SU-DHL-6 (cell line): ENCODE data around the gene ABCG8.

Experiments used
- H2AFZ ChIP-seq: fragments of 200-600 bp; sonication (generic); 2 replicates; pipeline ENCODE4 v1.6.1; 2014; ENCODE audit warnings: low read depth, mild to moderate bottlenecking, moderate library complexity, mixed read lengths, antibody characterized with exemption, low read length; ENCODE audit not compliant: severe bottlenecking
- H3F3A ChIP-seq: fragments of 200-600 bp; shearing (Covaris generic); 2 replicates; pipeline ENCODE4 v1.6.0; 2016; ENCODE audit warnings: antibody characterized with exemption, mild to moderate bottlenecking; ENCODE audit not compliant: insufficient read depth
- H3K27ac ChIP-seq: fragments of 200-600 bp; sonication (generic); 2 replicates; pipeline ENCODE4 v1.5.1; 2016; ENCODE audit warnings: low read depth, mild to moderate bottlenecking, low read length, moderate library complexity, mixed read lengths
- H3K27me3 ChIP-seq: fragments of 200-600 bp; sonication (generic), shearing (Covaris generic); 2 replicates; pipeline ENCODE4 v1.6.0; 2014; ENCODE audit warnings: mild to moderate bottlenecking, low read length
- H3K36me3 ChIP-seq: fragments of 200-600 bp; sonication (generic); 2 replicates; pipeline ENCODE4 v1.6.1; 2014; ENCODE audit warnings: mild to moderate bottlenecking, low read length, mixed read lengths
- H3K4me2 ChIP-seq: fragments of 300-600, 200-600 bp; shearing (Covaris generic), sonication (generic); 2 replicates; pipeline ENCODE4 v1.6.0; 2014; ENCODE audit warnings: low read length, low read depth, mild to moderate bottlenecking; ENCODE audit not compliant: poor library complexity, severe bottlenecking
- H3K4me3 ChIP-seq: fragments of 200-600 bp; sonication (generic); 2 replicates; pipeline ENCODE4 v1.5.1; 2014; ENCODE audit warnings: antibody characterized with exemption, low read length, mild to moderate bottlenecking, mixed read lengths; ENCODE audit not compliant: insufficient read depth, poor library complexity, severe bottlenecking
- H3K79me2 ChIP-seq: fragments of 200-600 bp; sonication (generic); 2 replicates; pipeline ENCODE4 v1.6.1; 2014; ENCODE audit warnings: mild to moderate bottlenecking, low read length, moderate library complexity; ENCODE audit not compliant: insufficient read depth
- H3K9ac ChIP-seq: fragments of 200-600 bp; sonication (generic); 2 replicates; pipeline ENCODE4 v1.7.0; 2014; ENCODE audit warnings: mild to moderate bottlenecking, low read length
- H3K9me2 ChIP-seq: fragments of 200-600 bp; sonication (generic); replicated peaks from 2 replicates; pipeline ENCODE4 v1.6.1; 2014; ENCODE audit warnings: low read length; ENCODE audit not compliant: insufficient read depth
- H3K9me3 ChIP-seq: fragments of 200-600 bp; sonication (generic); 2 replicates; pipeline ENCODE4 v1.6.1; 2014; ENCODE audit warnings: low read length, mixed read lengths; ENCODE audit not compliant: insufficient read depth
- H4K20me1 ChIP-seq: fragments of 200-600 bp; sonication (generic); 2 replicates; pipeline ENCODE4 v1.6.1; 2014; ENCODE audit warnings: low read depth, mild to moderate bottlenecking, antibody characterized with exemption, low read length, moderate library complexity, mixed read lengths
- EZH2phosphoT487 ChIP-seq: fragments of 200-600 bp; sonication (generic), shearing (Covaris generic); conservative IDR thresholded peaks from 2 replicates; pipeline ENCODE4 v1.6.1; 2018; ENCODE audit warnings: mild to moderate bottlenecking, antibody characterized with exemption, low read length, moderate library complexity, mixed read lengths
- TF ChIP-seq, protein P1 (sequence below): fragments of 200-600 bp; sonication (generic); IDR thresholded peaks from one replicate; pipeline ENCODE4 v1.5.1; 2017; ENCODE audit warnings: antibody characterized with exemption, mild to moderate bottlenecking, low read length, moderate library complexity; ENCODE audit not compliant: insufficient read depth, poor library complexity, severe bottlenecking

ABCG8 gene

DNA sequence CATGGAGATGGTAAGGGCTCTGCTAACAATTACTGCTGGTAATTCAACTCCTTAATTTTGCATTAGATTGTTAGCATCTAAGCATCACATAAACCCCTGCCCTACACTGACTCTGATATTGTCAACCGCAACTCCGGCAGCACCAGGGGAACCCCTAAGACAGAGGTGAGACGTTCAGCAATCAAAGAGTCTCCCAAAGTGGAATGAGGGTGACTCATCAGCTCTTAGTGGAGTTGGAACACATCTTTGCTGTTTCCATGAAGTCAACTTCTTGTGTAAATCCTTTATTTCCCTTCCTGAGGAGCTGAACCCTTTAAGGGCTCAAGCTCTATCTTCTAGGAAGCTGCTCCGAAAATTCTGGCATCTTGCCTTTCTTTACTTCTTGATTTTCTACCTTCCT, 52.1 kb downstream of the ABCG8 start:
- Histone ChIP-seq H2AFZ (no peak overlapping the region), H3K9ac (no peak overlapping the region), H3K4me2 (no peak overlapping the region), H3K27ac (no peak overlapping the region), H3F3A (no peaks in the 10 kb centered on the region), H3K79me2 (no peaks in the 10 kb centered on the region), H3K4me3 (no peak overlapping the region), H4K20me1 (no peaks in the 10 kb centered on the region), H3K9me2 (no peaks in the 10 kb centered on the region), H3K36me3 (peaks cover 20% of the 10 kb centered on the region; the same call in 1 of the 2 replicates), H3K27me3 (no peaks in the 10 kb centered on the region), H3K9me3 (no peaks in the 10 kb centered on the region)
- TF ChIP-seq, protein P1, sequence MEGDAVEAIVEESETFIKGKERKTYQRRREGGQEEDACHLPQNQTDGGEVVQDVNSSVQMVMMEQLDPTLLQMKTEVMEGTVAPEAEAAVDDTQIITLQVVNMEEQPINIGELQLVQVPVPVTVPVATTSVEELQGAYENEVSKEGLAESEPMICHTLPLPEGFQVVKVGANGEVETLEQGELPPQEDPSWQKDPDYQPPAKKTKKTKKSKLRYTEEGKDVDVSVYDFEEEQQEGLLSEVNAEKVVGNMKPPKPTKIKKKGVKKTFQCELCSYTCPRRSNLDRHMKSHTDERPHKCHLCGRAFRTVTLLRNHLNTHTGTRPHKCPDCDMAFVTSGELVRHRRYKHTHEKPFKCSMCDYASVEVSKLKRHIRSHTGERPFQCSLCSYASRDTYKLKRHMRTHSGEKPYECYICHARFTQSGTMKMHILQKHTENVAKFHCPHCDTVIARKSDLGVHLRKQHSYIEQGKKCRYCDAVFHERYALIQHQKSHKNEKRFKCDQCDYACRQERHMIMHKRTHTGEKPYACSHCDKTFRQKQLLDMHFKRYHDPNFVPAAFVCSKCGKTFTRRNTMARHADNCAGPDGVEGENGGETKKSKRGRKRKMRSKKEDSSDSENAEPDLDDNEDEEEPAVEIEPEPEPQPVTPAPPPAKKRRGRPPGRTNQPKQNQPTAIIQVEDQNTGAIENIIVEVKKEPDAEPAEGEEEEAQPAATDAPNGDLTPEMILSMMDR, result no peak
- no peak for TF ChIP-seq EZH2phosphoT487

DNA sequence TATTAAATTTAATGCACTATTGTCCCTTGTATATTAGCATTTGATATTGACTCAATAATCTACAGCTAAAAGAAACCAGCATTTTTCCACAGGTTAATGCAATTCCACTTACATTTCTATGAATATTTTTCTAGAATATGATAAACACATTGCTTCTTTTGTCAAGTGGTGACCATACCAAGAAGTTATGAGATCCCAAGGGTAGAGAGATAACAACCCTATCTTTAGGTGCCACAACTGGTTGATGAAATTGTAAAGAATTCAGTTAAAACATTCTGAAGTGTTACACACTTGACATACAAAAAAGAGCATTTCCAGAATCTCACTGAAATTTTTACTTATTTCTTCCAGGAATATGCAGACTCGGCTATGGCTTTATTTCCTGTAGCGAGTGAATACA, 56.0 kb downstream of the ABCG8 start:
- Histone ChIP-seq H3F3A (no peaks in the 10 kb centered on the region; the same call in 1 of the 2 replicates), H3K4me3 (no peak overlapping the region), H3K9me3 (no peaks in the 10 kb centered on the region), H3K27ac (no peak overlapping the region), H4K20me1 (no peaks in the 10 kb centered on the region), H2AFZ (no peak overlapping the region), H3K27me3 (no peaks in the 10 kb centered on the region), H3K9ac (no peak overlapping the region), H3K36me3 (peaks cover 22% of the 10 kb centered on the region; the same call in 1 of the 2 replicates), H3K4me2 (no peak overlapping the region), H3K79me2 (no peaks in the 10 kb centered on the region), H3K9me2 (no peaks in the 10 kb centered on the region)
- TF ChIP-seq, protein P1, result no peak
- no peak for TF ChIP-seq EZH2phosphoT487

DNA sequence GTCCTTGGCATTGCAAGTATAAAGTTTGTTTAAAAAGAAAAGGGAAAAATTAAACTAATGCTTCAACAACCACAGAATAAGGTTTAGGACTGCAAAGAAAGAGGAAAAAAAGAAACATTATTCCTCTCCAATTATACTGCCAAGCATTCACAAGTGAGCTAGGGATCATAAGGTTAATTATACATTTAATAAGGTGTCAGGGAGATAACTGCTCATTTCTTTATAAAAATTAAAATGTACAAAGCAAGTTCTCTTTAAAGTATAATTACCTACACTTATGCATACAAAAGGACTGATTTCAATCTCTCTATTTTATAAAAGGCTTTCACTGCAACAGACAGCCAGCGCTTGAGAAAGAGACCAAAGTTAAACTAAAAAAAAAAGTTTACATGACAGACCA, 58.1 kb downstream of the ABCG8 start:
- H3K36me3 ChIP-seq, result peaks cover 35% of the 10 kb centered on the region; the same call in 1 of the 2 replicates
- no peaks in the 10 kb centered on the region for H3K27me3 ChIP-seq
- H3K9ac ChIP-seq, result no peak overlapping the region
- H4K20me1 ChIP-seq, result no peaks in the 10 kb centered on the region
- TF ChIP-seq, protein P1, result no peak
- no peak for TF ChIP-seq EZH2phosphoT487
- H3K9me3 ChIP-seq, result no peaks in the 10 kb centered on the region
- no peak overlapping the region for H2AFZ ChIP-seq
- H3K9me2 ChIP-seq, result no peaks in the 10 kb centered on the region
- no peak overlapping the region for H3K4me3 ChIP-seq
- no peaks in the 10 kb centered on the region; the same call in 1 of the 2 replicates for H3F3A ChIP-seq
- no peak overlapping the region for H3K27ac ChIP-seq
- no peaks in the 10 kb centered on the region for H3K79me2 ChIP-seq
- H3K4me2 ChIP-seq, result no peak overlapping the region
